GM18526 (cell line): ENCODE measurements around the gene OR51D1.

Experiments used
- POLR2A ChIP-seq: IDR thresholded peaks from 3 replicates; pipeline ENCODE4 v1.6.1; 2011; ENCODE audit not compliant: insufficient read length; ENCODE audit errors: extremely low read depth

OR51D1 gene

DNA sequence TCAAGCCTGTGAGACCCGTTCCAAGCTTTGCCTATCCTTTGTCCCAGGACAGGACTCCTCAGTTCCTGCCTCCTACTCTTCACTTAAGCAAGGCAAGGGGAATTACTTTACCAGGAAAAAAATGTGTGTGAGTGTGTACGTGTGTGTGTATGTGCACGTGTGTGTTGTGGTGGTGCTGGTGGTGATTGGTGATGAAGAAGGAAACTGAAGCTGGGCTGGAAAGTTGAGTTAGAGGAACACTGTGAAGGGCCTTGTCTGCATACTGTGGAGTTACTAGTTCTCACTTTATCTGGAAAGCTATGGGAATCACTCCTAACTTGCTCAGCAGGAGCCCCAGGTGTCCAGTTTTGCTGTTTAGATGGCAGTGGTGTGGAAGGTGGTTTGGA, 378 bp downstream of the OR51D1 start:
- no peak for TF ChIP-seq POLR2A

DNA sequence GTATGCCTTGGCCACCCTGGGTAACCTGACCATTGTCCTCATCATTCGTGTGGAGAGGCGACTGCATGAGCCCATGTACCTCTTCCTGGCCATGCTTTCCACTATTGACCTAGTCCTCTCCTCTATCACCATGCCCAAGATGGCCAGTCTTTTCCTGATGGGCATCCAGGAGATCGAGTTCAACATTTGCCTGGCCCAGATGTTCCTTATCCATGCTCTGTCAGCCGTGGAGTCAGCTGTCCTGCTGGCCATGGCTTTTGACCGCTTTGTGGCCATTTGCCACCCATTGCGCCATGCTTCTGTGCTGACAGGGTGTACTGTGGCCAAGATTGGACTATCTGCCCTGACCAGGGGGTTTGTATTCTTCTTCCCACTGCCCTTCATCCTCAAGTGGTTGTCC, 2.7 kb downstream of the OR51D1 start:
- TF ChIP-seq POLR2A: no peak

DNA sequence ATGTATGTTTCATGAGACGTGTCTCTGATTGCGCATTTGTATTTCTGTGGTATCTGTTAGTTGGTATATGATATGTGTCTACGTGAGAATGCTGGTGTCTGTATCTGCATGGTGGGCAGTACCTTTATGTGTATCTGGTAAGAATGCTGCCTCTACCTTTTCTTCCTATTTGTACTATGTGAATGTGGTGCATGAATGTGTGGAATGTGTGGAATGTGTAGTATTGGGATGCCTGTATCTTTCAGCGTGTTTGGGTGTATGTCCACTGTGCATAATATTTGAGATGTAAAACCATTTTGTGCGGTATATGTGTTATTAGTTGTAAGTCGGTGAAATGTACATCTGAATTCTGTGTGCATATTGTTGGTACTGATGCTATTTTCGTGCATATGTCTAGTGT, 4.2 kb downstream of the OR51D1 start:
- no peak for TF ChIP-seq POLR2A

DNA sequence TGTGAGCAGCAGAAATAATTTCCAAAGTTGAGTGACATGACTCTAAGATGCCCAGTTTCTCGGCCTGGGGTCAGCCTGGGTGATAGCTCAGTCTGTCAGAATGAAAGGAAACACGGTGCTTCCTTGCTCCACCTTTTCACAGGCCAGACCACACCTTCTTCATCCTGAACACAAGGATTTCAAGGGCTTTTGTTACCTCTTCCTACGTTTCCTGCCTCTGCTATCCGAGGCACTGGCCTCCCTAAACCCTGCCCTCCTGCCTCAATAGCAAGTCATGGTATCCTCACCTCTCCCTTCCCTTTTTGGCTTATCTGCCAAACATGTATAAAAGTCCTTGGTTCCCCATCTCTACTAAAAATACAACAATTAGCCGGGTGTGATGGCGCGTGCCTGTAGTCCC, 4.8 kb downstream of the OR51D1 start:
- no peak for TF ChIP-seq POLR2A

DNA sequence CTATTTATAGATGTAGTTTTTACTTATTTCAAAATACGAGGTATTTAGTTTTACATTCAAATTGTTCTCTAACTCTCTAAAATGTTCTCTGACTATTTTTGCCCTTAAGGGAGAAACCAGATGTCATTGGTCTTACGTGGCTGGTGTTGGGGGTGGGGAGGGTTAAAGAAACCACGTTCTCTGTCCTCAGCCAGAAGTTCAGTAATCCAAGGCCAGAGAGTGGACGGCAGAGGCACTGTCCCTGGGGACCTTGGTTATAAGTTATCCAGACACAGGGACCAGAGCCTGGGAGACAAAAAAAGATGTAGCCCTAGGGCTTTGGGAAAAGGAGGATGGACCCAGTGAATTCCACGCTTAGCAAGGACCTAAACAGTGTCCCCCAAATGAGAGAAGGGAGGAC, 5.8 kb downstream of the OR51D1 start:
- no peak for TF ChIP-seq POLR2A

DNA sequence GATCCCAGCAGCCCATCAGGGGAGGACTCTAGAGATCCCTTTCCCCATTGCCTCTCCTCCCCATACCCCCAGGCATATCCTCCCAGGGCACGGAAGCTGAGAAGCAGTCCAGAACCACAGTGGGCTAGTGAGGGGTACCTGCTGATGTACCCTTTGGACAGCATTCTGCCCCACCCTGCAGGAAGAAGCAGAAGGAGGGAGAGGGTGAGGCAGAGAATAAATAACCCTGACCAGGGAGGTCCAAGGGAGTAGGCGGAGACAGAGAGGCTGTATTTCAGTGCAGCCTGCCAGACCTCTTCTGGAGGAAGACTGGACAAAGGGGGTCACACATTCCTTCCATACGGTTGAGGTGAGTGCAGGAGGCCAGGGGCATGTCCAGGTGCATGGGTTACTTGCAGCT, 6.4 kb downstream of the OR51D1 start, which contains the start of gene OR51E1:
Gene OR51E1, plus strand, starts transcription at position 301 of the 400 bp plus-strand sequence. CDS start 8,545 bp downstream, outside the sequence.
- no peak for TF ChIP-seq POLR2A

DNA sequence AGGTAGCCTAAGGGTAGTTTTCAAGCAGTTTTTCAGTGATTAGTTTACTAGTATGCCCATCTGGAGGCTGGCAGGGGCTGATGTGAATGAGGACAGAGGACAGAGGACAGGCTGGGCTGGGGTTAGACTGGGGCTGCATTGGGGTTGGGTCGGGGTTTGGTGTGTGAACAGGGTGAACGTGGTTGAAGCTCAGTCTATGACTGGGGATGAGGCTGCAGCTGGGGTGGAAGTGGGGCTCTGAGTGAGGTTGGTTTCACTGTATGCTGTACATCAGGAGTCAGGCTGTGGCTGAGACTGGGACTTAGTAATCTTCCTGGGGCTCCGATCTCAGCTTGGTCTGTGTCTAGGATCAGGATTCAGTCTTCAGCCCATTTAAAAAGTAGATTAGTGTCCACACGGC, 7.0 kb downstream of the OR51D1 start:
- TF ChIP-seq POLR2A: no peak

DNA sequence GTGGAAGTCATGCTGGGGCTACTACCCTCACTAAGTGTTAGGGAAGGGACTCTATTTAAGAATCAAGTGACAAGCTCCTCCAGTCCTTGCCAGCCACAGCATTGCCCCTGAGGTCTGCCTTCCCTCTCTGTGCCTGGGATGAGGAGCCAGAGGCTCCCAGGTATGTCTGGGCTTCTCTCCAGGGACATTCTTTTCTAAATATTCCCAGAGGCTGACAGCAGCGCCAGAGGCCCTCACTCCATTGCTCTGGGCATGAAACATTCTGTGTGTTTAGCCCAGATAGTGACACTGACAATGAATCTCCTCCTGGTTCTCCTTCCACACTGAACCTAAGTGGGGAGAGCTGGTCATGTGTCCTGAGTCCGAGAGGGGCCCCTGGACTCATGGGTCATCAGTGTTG, 8.7 kb downstream of the OR51D1 start:
- TF ChIP-seq POLR2A: no peak

DNA sequence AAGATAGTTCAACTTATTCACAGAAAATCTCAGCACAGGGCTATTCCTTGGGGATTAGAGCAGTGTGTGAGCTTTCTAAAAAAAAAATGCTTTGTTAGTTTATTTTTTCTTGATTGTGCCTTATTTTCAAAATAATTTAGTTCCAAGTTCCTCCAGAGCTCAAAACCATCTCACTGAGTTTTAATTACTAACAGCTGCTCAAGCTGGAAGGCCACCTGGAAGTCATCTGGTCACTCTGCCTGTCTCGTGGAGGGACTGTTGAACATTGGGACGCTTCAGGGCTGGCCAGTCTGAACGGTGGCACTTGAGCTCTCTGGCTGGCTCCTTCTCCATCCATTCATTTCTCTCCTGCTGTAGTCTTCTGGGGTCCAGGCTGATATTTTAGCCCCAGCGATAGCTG, 10.5 kb downstream of the OR51D1 start:
- no peak for TF ChIP-seq POLR2A

DNA sequence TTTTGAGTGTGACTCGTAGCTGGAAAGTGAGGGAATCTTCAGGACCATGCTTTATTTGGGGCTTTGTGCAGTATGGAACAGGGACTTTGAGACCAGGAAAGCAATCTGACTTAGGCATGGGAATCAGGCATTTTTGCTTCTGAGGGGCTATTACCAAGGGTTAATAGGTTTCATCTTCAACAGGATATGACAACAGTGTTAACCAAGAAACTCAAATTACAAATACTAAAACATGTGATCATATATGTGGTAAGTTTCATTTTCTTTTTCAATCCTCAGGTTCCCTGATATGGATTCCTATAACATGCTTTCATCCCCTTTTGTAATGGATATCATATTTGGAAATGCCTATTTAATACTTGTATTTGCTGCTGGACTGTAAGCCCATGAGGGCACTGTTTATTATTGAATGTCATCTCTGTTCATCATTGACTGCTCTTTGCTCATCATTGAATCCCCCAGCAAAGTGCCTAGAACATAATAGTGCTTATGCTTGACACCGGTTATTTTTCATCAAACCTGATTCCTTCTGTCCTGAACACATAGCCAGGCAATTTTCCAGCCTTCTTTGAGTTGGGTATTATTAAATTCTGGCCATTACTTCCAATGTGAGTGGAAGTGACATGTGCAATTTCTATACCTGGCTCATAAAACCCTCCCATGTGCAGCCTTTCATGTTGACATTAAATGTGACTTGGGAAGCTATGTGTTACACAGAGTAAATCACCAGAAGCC, 17.5 kb downstream of the OR51D1 start:
- TF ChIP-seq POLR2A: no peak

DNA sequence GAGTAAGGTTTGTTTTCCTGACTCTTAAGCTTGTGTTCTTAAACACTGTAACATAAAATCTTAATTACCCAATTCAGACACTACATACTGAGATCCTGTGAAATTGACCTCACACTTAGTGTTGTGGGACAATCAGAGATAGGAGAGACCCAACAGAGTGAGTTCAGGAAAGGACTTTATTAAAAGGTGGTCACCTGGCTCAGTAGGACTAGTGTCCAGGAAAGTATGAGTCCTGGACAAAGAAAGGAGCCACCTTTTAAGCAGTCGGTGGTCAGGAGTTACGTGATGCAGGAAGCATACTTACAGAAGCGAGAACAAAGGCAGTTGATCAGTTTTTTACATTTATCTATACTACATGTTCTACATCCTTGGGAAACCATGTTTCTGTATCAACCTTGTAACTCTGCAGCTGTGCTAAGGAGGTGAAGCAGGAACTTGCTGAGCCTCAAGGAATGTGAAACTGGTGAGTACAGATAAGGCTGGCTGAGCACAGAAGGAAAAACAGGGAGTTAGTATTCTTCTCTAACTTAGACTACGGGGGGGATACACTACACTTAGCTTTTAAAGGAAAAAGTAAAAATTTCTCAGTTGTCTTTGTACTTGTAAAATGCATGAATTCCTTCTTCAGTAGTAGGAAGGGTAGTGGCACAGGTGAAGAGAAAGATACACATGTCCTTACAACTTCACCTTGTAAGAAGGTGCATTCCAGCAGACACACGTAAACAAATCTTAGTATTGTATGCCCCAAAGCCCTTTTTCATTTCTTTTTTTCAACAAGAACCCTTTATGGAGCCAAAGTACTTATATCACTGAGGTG, 21.6 kb downstream of the OR51D1 start:
- no peak for TF ChIP-seq POLR2A

DNA sequence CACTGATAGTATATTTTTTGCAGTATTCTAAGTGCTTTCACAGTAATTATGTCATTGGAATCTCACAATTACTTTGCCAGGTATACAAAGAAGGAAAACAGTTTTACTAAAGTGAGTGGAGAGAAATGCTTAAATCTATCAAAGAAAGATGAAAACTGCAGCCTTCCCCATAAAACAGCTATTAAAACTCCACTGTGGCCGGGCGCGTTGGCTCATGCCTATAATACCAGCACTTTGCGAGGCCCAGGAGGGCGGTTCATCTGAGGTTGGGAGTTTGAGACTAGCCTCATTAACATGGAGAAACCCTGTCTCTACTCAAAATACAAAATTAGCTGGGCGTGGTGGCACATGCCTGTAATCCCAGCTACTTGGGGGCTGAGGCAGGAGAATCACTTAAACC, 25.6 kb downstream of the OR51D1 start:
- no peak for TF ChIP-seq POLR2A

DNA sequence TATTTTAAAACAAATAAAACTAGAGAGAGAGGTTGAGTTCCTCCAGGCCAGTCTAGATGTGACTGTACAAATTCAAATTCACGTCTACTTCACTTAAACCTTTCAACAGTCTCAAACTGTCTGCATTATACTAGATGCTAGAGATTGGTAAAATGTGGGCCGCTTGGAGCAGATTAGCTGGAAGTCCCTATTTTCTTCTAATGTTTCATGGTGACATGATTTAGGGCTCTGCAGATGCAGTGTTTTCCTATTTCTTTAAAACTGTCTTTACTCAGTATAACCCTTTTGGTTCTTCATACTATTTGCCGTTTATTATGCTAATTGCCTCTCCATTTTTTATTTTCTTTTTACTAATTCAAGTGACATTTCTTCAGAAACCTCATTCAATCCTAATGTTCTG, 26.9 kb downstream of the OR51D1 start:
- TF ChIP-seq POLR2A: no peak

DNA sequence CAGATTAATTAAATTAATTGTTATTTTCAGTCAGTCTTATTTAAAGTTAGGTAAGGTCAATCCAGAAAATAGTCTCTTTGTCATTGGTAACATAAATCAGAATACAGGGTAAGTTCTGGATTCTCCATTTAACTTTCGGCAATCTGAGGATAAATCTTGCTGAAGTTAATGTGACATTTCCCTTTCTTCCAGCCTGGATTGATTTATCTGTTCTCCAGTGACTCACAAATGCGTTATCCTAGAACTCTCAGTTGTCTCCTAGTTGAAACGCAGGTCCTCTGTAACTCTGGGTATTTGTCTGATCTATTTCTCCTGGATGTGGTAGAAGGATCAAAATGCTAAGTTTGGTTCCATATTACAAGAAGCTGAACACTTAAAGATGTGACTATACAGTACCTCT, 27.5 kb downstream of the OR51D1 start:
- TF ChIP-seq POLR2A: no peak

DNA sequence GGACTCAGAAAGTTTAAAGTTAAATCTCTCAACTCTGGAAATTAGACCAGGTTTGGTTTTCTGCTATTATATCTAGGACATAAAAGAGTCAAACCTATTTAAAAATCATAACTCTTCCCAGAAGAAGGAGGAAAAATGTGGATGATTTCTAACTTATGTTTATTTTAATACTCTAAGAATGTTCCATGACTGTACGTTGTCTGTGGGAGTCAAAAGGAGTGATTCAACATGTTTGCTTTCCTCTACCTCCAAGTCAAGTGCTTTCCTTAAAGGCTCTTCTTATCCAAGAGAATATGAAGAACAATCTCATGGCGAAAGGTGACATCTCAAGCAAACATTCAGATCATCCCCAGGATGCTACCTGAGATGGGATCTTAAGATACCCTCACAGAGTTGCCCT, 28.1 kb downstream of the OR51D1 start:
- no peak for TF ChIP-seq POLR2A

DNA sequence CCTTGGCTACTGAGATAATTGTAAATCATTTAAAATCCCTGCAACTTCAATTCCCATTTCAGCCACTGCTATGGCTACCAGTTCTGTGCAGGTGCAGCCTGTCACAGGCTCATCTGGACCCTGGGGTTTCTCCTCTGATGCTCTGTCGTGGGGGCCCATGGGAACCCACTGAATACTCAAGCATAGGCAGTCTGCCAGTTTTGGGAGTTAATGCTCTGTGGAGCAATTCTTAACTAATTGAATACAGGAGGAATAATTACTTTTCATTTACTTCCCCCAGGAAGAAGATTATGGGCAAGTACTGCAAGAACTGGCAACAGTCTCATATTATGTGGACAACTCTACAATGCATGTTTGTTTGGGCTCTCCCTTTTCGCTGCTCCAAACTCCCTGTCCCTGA, 34.5 kb downstream of the OR51D1 start:
- TF ChIP-seq POLR2A: no peak

DNA sequence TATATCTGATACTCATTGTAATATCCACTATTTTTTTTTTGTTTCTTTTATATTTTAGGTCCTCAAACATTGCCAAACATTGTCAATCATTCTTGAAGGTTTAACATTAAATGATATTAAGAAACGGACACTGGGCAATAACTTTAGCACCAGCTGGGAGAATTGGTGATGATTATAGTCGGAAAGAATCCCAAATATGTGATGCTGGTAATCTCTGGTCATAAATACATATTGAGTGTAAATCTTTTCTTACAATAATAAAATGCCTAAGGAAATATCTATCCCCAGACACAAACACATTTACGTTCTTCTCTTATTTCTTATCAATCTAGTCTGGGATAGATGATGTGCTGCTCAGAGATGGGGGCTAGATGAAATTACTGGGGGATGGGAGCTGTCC, 35.2 kb downstream of the OR51D1 start:
- TF ChIP-seq POLR2A: no peak

DNA sequence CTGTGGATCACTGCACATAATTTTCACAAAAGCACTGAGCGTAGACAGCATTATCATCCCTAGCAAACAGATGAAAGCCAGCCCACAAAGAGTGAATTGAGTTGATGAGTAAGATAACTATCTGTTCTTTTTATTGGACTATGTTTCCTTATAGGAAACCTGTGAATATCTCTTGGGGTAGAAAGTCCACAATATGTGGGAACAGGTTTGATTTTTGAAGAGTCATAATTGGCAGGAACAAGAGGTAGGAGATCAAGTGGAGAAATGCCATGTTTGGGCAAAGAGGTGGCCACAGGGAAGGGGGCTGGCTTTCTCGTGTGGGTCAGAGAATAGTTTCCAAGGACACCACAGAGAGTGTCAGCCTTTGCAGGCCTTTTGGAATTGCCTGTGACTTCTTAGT, 36.5 kb downstream of the OR51D1 start:
- no peak for TF ChIP-seq POLR2A
